ENCODE measurements around the gene COPS6.

The COPS6 gene

DNA sequence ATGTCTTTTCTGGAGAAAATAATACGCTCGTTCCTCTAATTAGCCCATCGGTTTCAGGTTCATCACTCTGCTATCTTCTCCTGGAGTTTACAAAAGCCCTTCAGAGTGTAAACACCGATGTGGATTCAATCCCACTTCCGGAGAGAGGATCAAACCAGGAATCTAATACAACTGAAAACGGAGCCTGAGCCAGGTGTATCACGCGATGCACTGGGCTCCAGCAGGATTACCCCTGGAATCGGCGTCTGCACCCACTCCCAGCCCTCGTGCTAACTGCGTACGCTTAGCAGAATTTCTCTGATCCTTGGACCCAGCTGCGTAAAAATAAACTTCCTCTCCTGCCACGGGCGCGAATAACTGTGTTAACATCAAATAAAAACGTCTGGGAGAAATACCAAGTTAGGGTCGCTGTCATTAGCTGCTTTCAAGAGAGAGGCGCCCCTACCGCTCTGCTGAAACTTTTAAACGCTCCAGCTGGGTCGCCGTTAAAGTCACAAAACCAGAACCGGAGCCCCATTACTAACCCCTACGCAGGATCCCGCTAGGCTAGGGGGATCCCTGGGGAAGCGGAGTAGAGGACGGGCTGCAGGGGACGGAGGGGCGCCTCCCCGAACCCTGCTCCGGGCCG is 7.7 kb upstream of the COPS6 start:
- peak; percentile 19 for DNase-seq

DNA sequence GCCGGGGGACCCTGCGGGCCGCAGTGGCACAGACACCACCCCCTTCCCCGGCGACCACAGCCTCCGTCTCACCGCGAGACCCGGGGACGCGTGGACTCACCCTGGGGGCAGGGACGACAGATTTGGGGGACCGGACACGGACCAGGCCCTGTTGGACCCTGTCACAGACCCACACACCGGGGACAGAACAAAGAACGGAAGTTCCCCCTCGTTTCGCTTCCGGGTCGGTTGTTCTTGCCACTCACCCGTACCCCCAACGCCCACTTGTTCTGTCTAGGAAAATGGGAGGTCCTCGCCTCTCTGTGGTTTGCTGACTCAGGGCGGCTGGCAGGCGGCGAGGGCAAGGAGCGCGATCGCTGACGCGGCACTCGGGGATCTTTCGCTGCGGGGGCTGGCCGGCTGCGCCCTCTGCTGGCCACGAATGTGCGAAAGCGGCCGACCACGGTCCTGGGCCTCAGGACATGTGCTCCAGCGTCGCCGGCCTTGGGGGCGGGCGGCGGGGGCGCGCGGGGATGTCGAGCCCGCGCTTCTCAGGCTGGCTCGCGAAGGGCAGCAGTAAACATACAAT is 7.2 kb upstream of the COPS6 start, which contains the start of gene ZNF3:
TSS of gene ZNF3 (minus strand) at position 189 of the 568 bp plus-strand sequence. CDS start 4,366 bp downstream, outside the sequence.
- DNase-seq = peak; percentile 99

DNA sequence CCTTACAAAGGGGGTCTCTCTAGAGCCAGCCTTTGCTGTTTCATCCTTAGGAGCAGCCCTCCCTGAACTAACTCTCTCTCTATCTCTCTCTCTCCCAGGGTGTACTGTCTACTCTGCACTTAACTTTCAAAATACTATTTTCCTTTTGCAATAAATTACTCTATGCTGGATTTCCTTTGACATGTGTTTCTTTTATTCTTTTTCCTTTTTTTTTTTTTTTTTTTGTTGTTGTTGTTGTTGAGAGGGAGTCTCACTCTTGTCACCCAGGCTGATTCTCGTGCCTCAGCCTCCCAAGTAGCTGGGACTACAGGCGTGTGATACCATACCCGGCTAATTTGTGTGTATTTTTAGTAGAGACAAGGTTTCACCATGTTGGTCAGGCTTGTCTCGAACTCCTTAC is 5.8 kb upstream of the COPS6 start:
- DNase-seq = no peak

DNA sequence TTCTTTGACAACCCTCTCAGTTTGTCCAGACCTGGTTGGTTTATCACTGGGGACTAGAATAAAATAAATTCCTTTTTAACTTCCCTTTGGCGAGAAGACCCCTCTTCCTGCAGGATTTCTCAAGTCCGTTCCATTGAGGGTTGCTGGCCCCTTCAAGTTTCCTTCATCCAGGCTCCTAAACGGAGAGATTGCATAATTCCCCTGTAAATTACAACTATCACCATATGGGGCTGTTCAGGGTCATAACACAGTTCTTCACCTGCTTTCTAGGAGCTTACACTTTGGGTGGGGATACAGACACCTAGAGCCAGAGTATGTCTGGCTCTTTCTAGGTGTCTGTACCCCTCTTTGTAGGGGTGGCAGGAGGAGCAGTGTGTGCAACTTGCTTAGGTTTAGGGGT is 3.3 kb upstream of the COPS6 start:
- DNase-seq = no peak

DNA sequence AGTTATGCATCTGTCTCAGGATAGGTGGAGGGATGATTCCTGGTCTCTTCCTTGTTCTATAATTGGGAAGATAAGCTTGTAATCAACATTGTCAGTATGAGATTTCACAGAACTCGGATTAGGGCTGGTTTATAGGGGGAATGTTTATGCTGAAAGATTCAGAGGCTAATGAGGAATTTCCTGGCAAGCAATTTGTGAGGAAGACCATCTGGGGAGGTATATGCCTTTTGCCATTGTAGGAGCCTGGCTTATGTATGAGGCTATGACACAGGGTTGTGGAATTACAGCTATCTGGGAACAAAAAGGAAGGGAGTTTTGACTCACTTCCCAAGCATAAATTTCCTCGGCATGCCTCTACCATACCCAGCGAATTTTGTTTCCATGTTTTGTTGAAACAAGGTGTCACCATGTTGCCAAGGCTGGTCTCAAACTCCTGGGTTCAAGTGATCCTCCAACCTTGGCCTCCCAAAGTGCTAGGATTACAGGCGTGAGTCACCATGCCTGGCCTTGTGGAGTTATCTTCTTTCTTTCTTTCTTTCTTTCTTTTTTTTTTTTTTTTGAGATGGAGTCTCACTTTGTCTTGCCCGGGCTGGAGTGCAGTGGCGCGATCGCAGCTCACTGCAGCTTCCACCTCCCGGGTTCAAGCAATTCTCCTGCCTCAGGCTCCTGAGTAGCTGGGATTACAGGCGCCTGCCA is 1.6 kb upstream of the COPS6 start:
- no peak for DNase-seq

DNA sequence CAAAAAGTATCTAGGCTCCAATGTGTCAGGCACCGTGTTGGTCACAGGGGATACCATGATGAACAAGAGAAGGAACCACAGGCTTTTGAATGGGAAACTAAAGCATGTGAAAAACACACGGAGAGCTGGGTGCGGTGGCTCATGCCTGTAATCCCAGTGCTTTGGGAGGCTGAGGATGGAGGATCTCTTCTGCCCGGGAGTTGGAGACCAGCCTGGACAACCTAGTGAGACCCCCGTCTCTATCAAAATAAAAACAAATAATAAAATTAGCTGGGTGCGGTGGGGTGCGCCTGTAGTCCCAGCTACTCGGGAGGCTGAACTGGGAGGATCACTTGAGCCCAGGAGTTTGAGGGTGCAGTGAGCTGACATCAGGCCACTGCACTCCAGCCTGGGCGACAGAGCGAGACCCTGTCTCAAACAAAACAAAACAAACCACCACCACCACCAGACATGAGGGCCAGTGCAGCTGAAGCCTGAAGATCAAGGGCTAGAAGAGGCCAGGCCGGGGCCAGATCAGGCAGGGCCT is 611 bp upstream of the COPS6 start:
- DNase-seq = no peak

DNA sequence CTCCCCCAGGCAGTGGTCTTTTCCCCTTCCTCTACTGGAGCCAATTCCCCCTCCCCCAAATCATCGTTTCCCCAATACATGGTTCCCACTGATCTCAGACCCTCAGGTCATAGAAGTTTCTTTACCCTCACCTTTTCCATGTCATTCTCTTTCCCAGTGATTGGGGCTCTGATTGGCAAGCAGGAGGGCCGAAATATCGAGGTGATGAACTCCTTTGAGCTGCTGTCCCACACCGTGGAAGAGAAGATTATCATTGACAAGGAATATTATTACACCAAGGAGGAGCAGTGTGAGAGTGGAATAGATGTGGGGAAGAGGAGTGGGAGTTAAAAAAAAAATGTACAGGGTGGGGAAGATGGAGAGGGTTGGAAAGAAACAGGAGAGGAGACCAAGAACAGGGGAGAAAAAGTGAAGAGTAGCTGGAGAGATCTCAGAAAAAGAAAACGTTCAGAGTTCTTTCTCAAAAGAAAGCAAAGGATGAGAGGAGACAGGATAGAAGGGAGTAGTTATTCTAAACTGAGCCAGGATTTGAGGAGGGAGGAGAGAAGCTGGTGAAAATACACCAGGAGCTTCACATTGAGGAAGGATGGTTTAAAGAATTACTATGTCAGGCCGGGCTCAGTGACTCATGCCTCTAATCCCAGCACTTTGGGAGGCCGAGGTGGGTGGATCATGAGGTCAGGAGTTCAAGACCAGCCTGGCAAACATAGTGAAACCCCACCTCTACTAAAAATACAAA is 858 bp downstream of the COPS6 start:
- no peak for DNase-seq

DNA sequence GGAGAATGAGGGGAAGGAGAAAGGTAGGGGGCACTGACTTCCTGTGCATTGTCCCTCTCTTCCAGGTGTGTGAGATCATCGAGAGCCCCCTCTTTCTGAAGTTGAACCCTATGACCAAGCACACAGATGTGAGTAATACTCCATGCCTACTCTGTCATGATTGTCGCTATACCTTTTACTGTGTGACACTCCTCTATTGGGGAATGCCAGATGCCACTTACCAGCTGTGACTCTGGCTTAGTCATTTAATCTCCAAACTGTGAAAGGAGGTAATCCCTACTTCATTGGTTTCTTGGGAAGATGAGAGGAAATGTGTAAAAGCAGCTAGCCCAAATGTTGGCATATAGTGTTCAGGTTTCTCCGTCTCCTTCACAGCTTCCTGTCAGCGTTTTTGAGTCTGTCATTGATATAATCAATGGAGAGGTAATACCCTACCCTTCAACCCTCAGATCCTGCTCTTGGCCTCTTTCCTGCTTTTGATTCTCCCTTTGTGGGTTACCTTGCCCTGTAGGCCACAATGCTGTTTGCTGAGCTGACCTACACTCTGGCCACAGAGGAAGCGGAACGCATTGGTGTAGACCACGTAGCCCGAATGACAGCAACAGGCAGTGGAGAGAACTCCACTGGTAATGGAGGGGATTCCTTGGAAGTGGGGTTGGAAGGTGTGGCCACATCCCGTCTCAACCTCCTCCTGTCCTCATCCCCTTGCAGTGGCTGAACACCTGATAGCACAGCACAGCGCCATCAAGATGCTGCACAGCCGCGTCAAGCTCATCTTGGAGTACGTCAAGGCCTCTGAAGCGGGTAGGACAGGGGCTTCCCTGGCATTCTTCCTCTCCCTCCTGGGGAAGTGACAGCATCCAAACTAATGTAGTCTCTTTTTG is 2.0 kb downstream of the COPS6 start:
- DNase-seq = no peak

DNA sequence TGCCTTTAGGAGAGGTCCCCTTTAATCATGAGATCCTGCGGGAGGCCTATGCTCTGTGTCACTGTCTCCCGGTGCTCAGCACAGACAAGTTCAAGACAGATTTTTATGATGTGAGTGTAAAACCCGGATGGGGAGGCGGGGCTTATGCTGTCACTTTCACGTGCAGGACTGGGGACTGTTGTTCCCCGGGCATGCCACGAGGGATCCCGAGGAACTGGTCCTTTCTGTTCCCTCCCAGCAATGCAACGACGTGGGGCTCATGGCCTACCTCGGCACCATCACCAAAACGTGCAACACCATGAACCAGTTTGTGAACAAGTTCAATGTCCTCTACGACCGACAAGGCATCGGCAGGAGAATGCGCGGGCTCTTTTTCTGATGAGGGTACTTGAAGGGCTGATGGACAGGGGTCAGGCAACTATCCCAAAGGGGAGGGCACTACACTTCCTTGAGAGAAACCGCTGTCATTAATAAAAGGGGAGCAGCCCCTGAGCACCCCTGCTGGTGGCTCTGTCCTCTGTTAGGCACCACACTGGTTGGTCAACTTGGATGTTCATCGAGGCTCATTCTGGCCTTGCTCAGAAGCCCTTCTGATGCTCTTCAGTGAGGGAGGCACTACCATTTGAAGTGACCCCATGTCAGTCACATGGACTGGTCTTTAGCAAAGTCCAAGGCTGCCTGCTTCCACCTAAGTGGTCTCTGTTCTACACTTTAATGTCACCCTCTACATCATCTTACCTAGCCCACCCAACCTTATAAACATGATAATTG is 2.8 kb downstream of the COPS6 start:
- no peak for DNase-seq

DNA sequence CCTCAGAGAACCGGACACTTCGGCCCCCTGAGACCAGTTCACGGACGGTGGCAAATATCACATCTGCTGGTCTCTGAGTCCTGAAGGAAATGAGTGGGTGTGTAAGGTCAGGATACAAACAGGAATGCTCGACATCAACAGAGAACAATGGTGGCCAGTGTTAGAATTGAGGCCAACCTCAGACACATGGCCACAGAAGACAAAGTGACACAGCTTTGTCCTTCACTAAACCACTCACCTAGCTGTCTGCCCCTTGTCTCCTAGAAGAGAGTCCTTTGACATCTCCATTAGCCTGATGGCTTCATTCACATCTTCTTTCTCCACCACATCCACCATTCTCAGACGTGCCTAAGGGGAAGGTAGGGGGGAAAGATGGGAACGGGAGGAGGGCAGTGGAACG is 4.3 kb downstream of the COPS6 start:
- no peak for DNase-seq

DNA sequence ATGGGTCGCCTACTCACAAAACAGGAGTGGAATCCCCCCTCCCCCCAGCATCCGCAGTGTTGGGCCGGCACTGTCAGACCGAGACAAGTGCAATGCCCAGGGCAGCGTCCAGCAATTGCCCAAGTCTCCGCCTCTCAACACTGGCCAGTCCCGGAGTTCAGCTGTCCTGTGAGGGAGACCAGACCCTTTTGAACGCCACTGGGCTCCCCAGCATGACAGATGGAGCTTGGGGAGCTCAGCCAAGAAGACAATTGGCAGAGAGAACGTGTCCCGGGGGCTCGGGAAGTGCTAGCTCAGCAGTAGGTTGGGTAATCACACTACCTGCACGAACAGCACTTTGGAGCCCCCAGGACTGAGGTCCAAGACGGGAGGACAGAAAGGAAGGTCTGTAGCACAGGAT is 4.7 kb downstream of the COPS6 start:
- no peak for DNase-seq

DNA sequence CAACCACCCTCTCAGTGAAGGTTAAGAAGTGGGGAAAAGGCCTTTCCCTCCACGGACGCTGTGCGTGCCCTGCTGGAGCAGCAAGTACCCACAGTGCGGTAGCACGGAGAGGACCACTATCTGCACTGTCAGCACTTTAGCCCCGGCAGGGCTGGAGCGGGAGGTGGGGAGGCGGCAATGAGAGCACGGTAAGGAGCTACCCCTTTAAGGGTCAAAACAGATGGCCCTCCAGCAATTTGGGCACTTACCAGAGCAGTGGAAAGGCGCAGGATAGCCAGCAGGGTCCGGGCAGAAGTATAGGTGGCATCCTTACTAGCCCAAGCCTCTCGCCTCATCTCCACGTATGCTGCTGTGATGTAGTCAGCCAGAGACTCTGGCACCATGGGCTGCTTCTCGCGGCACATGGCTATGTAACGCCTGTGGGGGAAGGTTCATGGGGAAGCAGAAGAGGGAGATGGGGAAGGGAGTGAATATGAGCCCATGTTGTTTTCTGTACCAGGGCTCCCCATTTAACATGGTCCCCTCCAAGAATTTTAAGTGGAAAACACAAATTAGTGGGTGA is 5.2 kb downstream of the COPS6 start:
- no peak for DNase-seq

DNA sequence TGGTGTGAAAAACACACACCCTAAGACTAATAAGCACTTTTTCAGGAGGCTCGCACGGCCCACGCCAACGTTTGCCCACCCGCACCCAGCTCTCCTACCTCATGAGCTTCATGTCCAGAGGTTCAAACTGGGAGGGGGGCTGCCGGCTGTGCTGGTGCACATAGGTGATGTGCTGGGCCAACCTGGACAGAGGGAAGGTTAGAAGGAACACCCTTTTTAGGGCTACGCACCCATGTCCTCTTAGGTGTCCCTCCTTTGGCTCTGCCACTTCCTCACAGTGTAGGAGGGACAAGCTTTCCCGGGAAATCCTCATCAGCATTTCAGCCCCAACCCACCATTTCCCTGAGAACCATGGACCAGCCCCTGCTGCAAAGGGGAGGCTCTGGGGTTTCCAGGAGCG is 6.5 kb downstream of the COPS6 start:
- no peak for DNase-seq

DNA sequence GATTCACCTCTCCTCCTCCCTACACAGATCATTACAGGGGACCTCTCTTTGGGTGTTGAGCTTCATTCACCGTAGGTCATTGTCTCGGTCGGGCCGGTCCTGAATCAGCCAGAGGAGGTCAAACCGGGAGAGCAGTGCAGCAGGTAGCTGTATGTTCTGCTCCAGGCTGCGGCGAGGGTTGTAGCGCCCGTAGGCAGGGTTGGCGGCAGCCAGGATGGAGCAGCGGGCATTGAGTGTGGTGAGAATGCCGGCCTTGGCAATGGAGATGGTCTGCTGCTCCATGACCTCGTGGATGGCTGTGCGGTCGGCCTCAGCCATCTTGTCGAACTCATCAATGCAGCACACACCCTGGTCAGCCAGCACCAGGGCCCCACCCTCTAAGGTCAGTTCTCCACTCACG is 6.9 kb downstream of the COPS6 start:
- no peak for DNase-seq

DNA sequence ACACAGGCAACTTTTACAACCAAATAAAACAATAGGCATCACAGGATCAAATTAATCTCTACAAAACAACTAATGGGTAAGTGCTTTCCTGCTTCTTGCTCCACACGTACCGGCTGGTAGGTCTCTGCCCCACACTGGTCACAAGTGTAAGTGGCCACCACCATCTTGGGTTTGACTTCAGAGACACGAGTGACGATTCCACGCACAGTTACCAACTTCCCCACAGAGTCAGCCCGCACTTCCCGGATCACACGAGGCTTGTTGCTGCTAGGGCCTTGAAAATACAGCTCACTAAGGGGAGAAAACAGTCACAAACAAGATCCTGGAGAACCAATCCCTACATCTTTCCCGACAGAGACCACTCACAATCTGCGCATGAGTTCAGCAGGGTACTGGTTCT is 10.1 kb downstream of the COPS6 start:
- no peak for DNase-seq

DNA sequence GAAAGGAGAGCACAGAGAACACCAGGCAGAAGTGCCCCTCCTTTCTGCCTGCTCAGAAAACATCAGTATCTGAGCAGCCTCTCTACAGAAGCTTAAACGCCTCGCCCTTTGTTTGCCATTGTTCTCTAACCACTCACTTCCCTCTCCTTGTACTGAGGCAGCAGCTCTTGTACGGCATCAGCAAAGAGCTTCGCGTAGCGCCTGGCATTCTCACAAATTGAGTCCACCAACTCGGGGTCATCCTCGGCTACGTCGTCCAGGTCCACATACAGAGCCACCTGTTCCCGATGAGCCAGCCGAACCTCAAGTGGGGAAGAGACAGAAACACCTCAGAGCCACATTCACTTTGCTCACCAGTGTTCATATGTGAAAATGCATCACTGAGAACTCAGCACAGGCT is 10.7 kb downstream of the COPS6 start:
- DNase-seq = no peak

DNA sequence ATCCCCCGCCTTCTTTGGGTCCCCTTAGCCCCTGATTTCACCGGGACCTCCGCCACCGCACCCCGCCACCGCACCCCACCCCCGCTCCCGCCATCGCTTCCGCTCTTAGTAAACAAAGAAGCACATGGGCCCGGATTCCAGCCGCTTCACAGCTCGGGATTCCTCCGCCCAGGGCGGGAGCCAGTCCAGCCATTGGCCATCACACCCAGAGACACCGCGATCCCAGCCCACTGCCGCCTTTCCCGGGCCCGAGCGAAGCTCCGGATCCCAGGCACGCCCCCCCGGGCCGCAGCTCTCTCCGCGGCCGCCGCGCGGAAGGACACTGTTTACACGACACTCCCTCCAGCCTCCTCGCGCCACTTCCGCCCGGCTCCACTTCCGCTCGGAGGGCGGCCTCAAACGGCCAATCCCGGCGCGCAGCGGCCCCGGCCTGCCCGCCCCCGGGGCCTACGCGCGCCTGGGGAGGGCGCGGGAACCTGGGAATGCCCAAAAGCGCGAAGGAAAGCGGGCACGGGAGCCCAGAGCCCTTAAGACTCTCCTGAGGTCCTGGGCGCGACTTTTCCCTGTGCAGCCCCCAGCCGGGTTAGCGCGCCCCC is 11.7 kb downstream of the COPS6 start:
- DNase-seq = peak; percentile 97

DNA sequence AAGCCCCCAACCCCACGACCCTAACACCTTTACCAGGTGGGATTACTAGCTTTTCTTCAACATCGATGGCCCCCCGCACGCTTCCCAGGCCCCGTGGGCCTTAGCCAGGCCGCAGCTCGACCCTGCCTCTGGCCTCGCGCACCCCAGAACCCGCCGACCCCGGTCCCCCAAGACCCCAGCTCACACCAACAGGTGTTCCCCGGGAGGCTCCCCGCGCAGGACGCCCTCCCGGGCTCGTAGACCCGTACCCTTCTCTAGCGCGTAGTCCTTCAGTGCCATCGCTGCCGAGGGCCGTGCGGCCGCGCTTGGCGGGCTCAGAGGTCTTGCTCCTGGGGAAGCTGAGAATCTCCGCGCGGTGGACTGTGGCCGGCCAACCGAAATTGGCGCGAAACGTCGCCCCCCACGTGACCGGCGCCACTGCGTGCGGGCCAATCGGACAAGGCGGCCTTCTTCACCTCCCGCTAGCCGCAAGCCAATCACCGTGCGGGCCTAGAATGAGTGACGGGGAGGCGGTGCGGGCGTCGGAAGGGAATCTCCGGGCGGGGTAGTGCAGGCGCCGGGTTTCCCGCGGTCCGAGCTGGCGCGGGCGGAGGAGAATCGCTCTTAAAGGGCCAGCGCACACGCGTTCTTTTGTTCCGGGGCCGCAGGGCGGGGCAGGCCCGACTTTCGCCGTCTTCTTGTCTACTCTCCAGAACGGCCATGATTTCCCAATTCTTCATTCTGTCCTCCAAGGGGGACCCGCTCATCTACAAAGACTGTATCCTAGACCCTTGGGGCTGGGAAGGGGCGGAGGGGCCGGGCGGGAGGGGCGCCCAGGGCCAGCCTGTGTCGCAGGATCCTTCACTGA is 12.5 kb downstream of the COPS6 start, which contains the start of the genes AP4M1 and MCM7:
TSS of gene AP4M1 (plus strand) at position 628 of the 847 bp plus-strand sequence. CDS start at position 700, 72 bp downstream.
TSS of gene MCM7 (minus strand) at position 382 of the 847 bp plus-strand sequence. CDS start at position 279, 103 bp downstream.
- peak; percentile 99 for DNase-seq

Measured in suppressor macrophage treated with lipopolysaccharide for 4 hours (primary cell).